Fibroblast of villous mesenchyme (primary cell): ENCODE data around the gene SLC22A3. TPM values are rescaled to one million over a fixed set of nuclear protein-coding genes. Genes with fewer than 3 reads are reported as not detected.
A peak's percentile ranks its signal among the peaks of the same experiment; 100 is the strongest.

Experiments
- DNase-seq: peaks from one replicate; pipeline ENCODE4 v3.0.0-alpha.2; 2010; ENCODE audit warnings: low read depth
- H3K4me3 ChIP-seq: 2 replicates; pipeline ENCODE4 v1.5.1; 2011; ENCODE audit warnings: low read depth, mild to moderate bottlenecking, low read length
- CTCF ChIP-seq: IDR thresholded peaks from 2 replicates; pipeline ENCODE4 v1.5.1; 2012; ENCODE audit warnings: low read depth, mild to moderate bottlenecking, low read length; ENCODE audit not compliant: insufficient read depth
- total RNA-seq: library from RNA; depleted of rRNA; stranded (reverse); fragments of >200 nt; gene quantifications from 2 replicates; pipeline ENCODE4 v1.2.3, GENCODE V29; 2012

The SLC22A3 gene
- total RNA-seq, 1 donor: 1.3 TPM

GRCh38 chr6:160400446-160400845, 52.3 kb downstream of the SLC22A3 start:
- peak; percentile 27 for DNase-seq
- no peak overlapping the region for H3K4me3 ChIP-seq
- TF ChIP-seq CTCF: no peak

GRCh38 chr6:160408528-160408927, 60.4 kb downstream of the SLC22A3 start:
- no peak for DNase-seq
- H3K4me3 ChIP-seq: no peak overlapping the region
- TF ChIP-seq CTCF: no peak

GRCh38 chr6:160412993-160413392, 64.8 kb downstream of the SLC22A3 start:
- peak; percentile 55 for DNase-seq
- TF ChIP-seq CTCF: no peak
- no peak overlapping the region for H3K4me3 ChIP-seq

DNA sequence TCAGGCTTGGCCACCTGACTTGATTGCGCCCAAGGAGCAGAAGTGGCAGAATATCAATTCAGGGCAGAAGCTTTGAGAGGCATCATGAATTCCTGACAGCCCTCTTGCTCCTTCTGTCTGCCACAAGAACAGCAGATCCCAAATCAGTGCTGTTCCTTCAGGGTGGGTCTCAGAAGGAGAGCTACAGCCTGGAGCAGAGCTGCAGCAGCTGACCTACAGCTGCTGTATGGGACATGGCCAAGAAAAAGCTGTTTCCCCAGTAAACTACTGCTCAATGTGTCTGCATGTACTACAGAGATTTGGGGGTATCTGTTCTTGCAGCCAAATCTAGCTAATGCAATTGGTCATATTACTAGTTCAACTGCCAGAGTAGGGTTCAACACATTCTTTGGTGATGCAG, 69.0 kb downstream of the SLC22A3 start:
- no peak overlapping the region for H3K4me3 ChIP-seq
- TF ChIP-seq CTCF: no peak
- no peak for DNase-seq

DNA sequence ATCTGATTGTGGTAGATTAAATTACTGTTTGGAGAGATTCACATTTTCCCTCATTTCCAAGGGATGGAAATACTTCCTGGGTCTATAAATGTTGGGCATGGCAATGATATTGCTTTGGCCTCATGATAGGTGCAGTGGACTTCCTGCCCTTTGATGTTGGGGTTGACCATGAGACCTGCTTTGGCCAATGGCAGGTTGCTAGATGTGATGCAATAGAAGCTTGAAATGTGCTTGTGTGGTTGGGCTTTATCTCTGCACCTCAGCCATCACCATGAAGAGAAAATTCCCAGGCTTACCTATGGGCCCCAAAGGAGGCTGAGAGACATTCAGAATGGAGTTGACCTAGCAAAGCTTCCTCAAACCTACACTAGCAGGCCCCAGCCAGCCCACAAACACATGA, 69.4 kb downstream of the SLC22A3 start:
- H3K4me3 ChIP-seq: no peak overlapping the region
- TF ChIP-seq CTCF: no peak
- no peak for DNase-seq

- TF ChIP-seq CTCF: no peak
- no peak overlapping the region for H3K4me3 ChIP-seq
- DNase-seq: no peak
Observed at GRCh38 chr6:160418370-160418769, 70.2 kb downstream of the SLC22A3 start.

GRCh38 chr6:160419488-160419887, 71.3 kb downstream of the SLC22A3 start:
- TF ChIP-seq CTCF: no peak
- no peak overlapping the region for H3K4me3 ChIP-seq
- no peak for DNase-seq
